Dedifferentiated amniotic fluid mesenchymal stem cell (primary cell): Measurements from ENCODE around the gene SV2C.

Source experiments
- DNase-seq: peaks from one replicate; pipeline ENCODE4 v3.0.0-alpha.2; 2016; ENCODE audit errors: extremely low spot score

SV2C gene

GRCh38 chr5:76379316-76379715 is 296.1 kb downstream of the SV2C start:
- DNase-seq, result no peak

- DNase-seq, result no peak
Measured at GRCh38 chr5:76379855-76380254, 296.7 kb downstream of the SV2C start.

GRCh38 chr5:76380346-76381066 is 297.3 kb downstream of the SV2C start:
- DNase-seq, result no peak

GRCh38 chr5:76383126-76383832 is 300.1 kb downstream of the SV2C start:
- peak; percentile 11 for DNase-seq

GRCh38 chr5:76384189-76384588 is 301.0 kb downstream of the SV2C start:
- no peak for DNase-seq

GRCh38 chr5:76384705-76385104 is 301.5 kb downstream of the SV2C start:
- no peak for DNase-seq

- DNase-seq, result no peak
Measured at GRCh38 chr5:76385540-76385939, 302.4 kb downstream of the SV2C start.

GRCh38 chr5:76386360-76386759 is 303.2 kb downstream of the SV2C start:
- no peak for DNase-seq

- DNase-seq, result no peak
Measured at GRCh38 chr5:76388236-76388635, 305.1 kb downstream of the SV2C start.

- DNase-seq, result no peak
Measured at GRCh38 chr5:76388791-76389512, 305.8 kb downstream of the SV2C start.

- DNase-seq, result no peak
Measured at GRCh38 chr5:76389513-76390154, 306.5 kb downstream of the SV2C start.

- no peak for DNase-seq
Measured at GRCh38 chr5:76391014-76391413, 307.8 kb downstream of the SV2C start.

- DNase-seq, result no peak
Measured at GRCh38 chr5:76393035-76393680, 310.0 kb downstream of the SV2C start.

- no peak for DNase-seq
Measured at GRCh38 chr5:76397200-76397599, 314.0 kb downstream of the SV2C start.

- no peak for DNase-seq
Measured at GRCh38 chr5:76399268-76399667, 316.1 kb downstream of the SV2C start.

- DNase-seq, result no peak
Measured at GRCh38 chr5:76400466-76400865, 317.3 kb downstream of the SV2C start.

GRCh38 chr5:76401801-76402250 is 318.6 kb downstream of the SV2C start:
- no peak for DNase-seq

GRCh38 chr5:76402251-76402885 is 319.2 kb downstream of the SV2C start:
- no peak for DNase-seq

GRCh38 chr5:76402886-76403765 is 319.9 kb downstream of the SV2C start, which contains the start of gene IQGAP2:
Gene IQGAP2 (plus strand): TSS chr5:76403285. CDS start chr5:76403546, 261 bp downstream.
- no peak for DNase-seq
